Activated T-helper 1 cell treated with anti-CD3 and anti-CD28 coated beads, Interleukin-2, amount 50 U/mL, for 16 hours (primary cell): ENCODE results near the gene PRSS27.
"Not testable (repeated sequence)": the region's sequence is repeated elsewhere in the genome, so short reads cannot be mapped to it uniquely, and the experiment has no call there.

Experiments
- DNase-seq, 2 donors: peaks; one replicate each; pipeline ENCODE4 v3.0.0-alpha.2; 2020; ENCODE audit warnings: low read depth in 1 of 2, low spot score in 1 of 2

PRSS27 gene

GRCh38 chr16:2697401-2697948, 22.5 kb downstream of the PRSS27 start:
- no peak for DNase-seq

GRCh38 chr16:2696601-2697250, 23.3 kb downstream of the PRSS27 start:
- DNase-seq: not testable (repeated sequence)

- no peak for DNase-seq
Measured at GRCh38 chr16:2692948-2693651, 26.9 kb downstream of the PRSS27 start.

GRCh38 chr16:2692251-2692947, 27.6 kb downstream of the PRSS27 start:
- no peak for DNase-seq

GRCh38 chr16:2691491-2692248, 28.4 kb downstream of the PRSS27 start:
- DNase-seq: no peak

GRCh38 chr16:2690852-2691251, 29.2 kb downstream of the PRSS27 start:
- no peak for DNase-seq

GRCh38 chr16:2689968-2690801, 29.8 kb downstream of the PRSS27 start:
- no peak for DNase-seq

GRCh38 chr16:2689422-2689821, 30.6 kb downstream of the PRSS27 start:
- not testable (repeated sequence) for DNase-seq

GRCh38 chr16:2687531-2688308, 32.3 kb downstream of the PRSS27 start:
- no peak for DNase-seq

GRCh38 chr16:2686912-2687507, 33.0 kb downstream of the PRSS27 start:
- DNase-seq: no peak

GRCh38 chr16:2686075-2686474, 33.9 kb downstream of the PRSS27 start:
- DNase-seq: not testable (repeated sequence)

- DNase-seq: not testable (repeated sequence)
Measured at GRCh38 chr16:2683041-2683440, 37.0 kb downstream of the PRSS27 start.

GRCh38 chr16:2682209-2683021, 37.6 kb downstream of the PRSS27 start, which contains the start of gene KCTD5:
KCTD5 (plus strand) TSS chr16:2682523; CDS start chr16:2682549, 26 bp downstream.
- peak; percentile 90 to 95 for DNase-seq

GRCh38 chr16:2680360-2680759, 39.7 kb downstream of the PRSS27 start:
- DNase-seq: not testable (repeated sequence)

GRCh38 chr16:2679902-2680301, 40.1 kb downstream of the PRSS27 start:
- DNase-seq: not testable (repeated sequence)

GRCh38 chr16:2678206-2678965, 41.6 kb downstream of the PRSS27 start:
- DNase-seq: not testable (repeated sequence)

GRCh38 chr16:2676937-2677336, 43.1 kb downstream of the PRSS27 start:
- not testable (repeated sequence) for DNase-seq
